Fibroblast of the conjunctiva (primary cell): ENCODE results near the gene ZDHHC1.

Experiments
- DNase-seq: peaks from one replicate; pipeline ENCODE4 v3.0.0-alpha.2; 2010; ENCODE audit warnings: low read depth

ZDHHC1 gene

DNA sequence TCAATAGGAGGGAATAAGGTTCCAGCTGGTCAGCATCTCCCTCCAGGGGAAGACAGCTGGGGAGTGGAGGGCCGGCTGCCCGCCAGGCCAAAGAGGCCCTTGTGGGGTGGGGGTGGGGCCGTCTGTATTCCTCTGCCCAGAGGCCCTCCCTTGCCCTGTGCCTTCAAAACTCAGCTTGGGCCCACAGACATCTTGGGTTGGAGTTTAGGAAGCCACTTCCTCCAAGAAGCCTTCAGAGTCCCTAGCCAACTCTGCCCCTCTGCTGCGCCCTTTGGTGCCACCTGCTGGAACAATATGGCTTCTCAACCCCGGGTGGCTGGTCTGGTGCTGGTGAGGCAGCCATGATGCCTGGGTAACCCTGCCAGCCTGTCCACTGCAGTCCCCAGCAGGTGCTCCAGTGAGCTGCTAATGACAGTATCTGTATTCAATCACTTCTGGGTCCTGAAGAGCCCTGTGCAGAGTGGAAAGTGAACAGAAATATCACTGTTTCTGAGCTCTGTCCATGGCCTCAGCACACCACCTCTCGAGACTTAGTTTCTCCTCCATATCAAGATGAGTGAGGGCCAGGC, 31.3 kb upstream of the ZDHHC1 start:
- peak; percentile 10 for DNase-seq

DNA sequence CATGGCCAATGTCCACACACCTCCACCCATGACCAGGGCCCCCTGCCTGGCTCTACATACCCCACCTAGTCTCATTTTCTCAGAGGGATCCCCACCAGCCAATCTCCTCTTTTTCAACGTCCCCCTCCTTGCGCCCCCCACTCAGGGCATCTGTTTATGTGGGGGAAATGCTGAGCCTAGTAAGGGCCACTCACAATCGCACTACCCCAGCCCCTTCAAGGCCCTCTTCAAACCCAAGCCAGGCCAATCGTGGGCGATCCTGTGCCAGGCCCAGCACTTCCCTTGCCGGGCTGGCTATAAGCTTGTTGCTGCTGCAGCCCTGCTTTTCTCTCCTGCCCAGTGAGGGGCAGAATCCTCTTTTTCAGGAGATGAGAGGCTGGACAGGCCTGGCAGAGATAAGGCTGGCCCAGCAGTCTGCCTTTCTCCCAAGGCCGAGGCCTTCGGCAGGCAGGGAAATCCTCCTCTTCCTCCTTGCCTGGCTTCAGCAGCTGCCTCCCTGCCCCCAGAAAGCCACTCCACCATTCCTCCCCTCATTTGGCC, 30.8 kb upstream of the ZDHHC1 start:
- DNase-seq: no peak

GRCh38 chr16:67445913-67446907, 29.9 kb upstream of the ZDHHC1 start:
- DNase-seq: no peak

- no peak for DNase-seq
These were observed 29.2 kb upstream of the ZDHHC1 start for GRCh38 chr16:67445441-67445912.

DNA sequence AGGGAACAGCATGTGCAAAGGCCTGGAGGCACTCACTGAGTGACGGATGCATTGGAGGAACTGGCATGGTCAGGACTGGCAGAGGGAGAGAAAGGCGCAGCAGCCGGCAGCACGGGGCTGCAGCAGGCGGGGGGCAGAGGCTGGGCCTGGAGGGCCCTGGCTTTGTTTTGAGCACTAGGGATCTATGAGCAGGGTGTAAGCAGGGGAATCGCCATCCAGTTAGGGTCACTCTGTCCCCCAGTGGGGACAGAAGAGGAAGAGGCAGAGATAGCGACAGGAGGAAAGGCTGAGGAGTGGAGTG, 28.8 kb upstream of the ZDHHC1 start:
- DNase-seq: no peak

GRCh38 chr16:67444259-67445125, 28.2 kb upstream of the ZDHHC1 start:
- DNase-seq: no peak

- peak; percentile 45 for DNase-seq
These were observed 27.0 kb upstream of the ZDHHC1 start for GRCh38 chr16:67443265-67443664.

GRCh38 chr16:67442581-67443255, 26.4 kb upstream of the ZDHHC1 start:
- DNase-seq: no peak

DNA sequence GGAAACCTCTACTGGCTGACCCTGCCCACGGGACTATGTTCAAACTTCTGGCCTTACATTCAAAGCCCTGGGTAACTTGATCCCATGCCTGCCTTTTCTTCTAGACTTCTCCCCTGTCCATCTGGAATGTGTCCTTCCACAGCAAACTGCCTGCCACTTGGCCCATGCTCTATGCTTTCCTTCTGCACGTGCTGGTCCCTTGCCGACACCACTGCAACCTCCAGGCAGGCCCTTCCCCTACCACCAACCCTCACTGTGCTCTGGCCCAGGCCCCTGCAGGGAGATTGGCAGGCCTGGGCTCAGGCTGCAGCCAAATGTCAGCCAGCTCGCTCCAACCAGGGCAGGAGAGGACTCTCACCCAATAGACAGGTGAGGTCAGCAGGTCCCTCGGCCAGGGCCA, 25.6 kb upstream of the ZDHHC1 start:
- no peak for DNase-seq

- DNase-seq: no peak
These were observed 25.0 kb upstream of the ZDHHC1 start for GRCh38 chr16:67441271-67441753.

DNA sequence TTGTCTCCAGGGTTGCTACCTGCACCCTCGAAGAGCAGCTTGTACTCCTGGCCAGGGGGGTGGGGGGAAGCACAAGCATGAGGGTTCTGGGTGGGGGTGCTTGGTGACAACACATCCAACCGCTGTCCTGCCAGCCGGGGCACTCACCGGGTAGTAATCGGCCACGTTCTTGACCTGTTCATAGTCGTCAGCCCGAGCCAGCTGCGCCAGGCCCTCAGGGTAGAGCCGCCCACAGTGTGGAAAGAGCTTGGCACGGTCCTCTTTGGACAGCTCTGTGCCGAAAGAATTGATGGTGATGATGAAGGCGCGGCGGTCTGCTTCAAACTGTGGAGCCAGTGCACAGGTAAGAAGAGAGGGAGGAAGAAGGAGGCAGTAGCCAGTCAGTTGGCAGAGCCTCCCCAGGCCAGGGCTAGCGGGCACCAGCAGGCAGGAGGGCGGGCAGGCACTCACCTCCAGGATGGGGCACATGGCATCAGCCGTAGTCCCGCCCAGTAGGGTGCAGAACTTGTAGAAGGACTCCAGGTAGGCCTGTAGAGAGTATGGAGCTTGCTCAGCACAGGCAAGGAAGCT, 22.6 kb upstream of the ZDHHC1 start:
- no peak for DNase-seq

DNA sequence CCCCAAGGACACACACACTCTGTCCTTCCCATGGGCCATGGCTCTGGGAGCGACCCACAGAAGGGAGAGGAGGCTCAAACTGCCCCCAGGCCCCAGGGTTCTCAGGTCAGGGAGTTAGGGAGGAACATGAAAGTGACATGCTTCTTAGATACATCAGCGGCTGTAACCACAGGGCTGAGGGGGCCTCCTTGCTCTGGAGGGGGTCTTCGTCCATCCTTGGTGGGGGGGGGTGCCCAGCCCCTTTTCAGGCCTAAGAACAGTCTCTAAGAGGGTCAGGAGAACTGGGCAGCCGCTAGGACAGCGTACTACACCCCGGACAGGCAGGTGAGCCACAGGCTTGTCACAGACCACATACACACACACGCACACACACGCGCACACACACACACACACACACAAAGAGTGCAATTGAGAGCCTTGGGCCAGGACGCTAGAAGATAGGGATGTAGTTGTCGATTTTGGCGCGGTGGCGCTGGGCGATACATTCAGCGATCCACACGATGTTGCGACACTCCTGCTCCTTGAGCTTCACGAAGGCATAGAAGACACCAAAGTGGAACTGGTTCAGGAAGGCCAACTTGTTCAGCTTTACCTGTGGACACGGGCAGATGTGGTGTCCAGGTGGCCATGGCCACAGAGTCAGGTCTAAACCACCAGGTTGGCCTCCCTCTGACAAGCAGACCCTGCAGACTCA, 22.0 kb upstream of the ZDHHC1 start:
- DNase-seq: no peak

GRCh38 chr16:67437513-67437912, 21.2 kb upstream of the ZDHHC1 start:
- no peak for DNase-seq

- DNase-seq: no peak
These were observed 20.4 kb upstream of the ZDHHC1 start for GRCh38 chr16:67436640-67437193.

- no peak for DNase-seq
These were observed 19.5 kb upstream of the ZDHHC1 start for GRCh38 chr16:67435758-67436164.

- no peak for DNase-seq
These were observed 16.9 kb upstream of the ZDHHC1 start for GRCh38 chr16:67433131-67433719.

DNA sequence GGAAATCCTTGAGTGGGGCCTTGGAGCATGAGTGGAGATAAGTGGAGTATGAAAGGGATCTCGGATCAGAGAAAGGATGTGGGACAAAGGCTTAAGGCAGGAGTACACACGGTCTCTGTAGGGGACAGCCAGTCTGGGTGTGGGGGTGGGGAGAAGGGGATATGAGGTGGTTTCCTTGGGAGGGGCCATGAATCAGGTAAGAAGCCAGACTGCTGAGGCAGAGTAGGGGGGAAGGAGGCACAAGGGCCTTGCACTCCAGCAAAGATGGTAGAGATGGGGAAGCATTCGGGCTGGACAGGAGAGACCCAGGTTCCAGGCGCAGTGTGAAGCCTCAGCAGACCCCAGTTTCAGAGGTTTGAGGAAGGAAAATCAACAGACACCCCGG, 16.2 kb upstream of the ZDHHC1 start:
- DNase-seq: no peak

GRCh38 chr16:67431775-67432505, 15.7 kb upstream of the ZDHHC1 start:
- no peak for DNase-seq
